GM20431 (cell line): ENCODE results near the gene OR2K2.
"Not testable (repeated sequence)": the region's sequence is repeated elsewhere in the genome, so short reads cannot be mapped to it uniquely, and the experiment has no call there.

Experiments used
- in situ Hi-C: fragments of 300-500 bp; cut with MseI, MboI; formaldehyde crosslinking; loops from one replicate; pipeline ENCODE4 v1.15.0; 2020; ENCODE audit warnings: low sequenced_read_pairs; ENCODE audit not compliant: unreplicated experiment

The OR2K2 gene

GRCh38 chr9:111330124-111330523 lies at the start of gene OR2K2:
TSS of gene OR2K2 (minus strand) at chr9:111330224. CDS start at chr9:111328433, 1,791 bp downstream.
- in situ Hi-C loops: no loop called here

GRCh38 chr9:111375817-111376564 lies 46.0 kb upstream of the OR2K2 start:
- in situ Hi-C loops: no loop called here

- in situ Hi-C loops: no loop called here
These were observed 45.0 kb upstream of the OR2K2 start for GRCh38 chr9:111375062-111375461.

- in situ Hi-C loops: no loop called here
These were observed 42.3 kb upstream of the OR2K2 start for GRCh38 chr9:111372297-111372696.

- in situ Hi-C loops: no loop called here
These were observed 37.0 kb upstream of the OR2K2 start for GRCh38 chr9:111366978-111367377.

GRCh38 chr9:111362526-111362925 lies 32.5 kb upstream of the OR2K2 start:
- in situ Hi-C loops: no loop called here

- in situ Hi-C loops: no loop called here
These were observed 30.9 kb upstream of the OR2K2 start for GRCh38 chr9:111360881-111361280.

- in situ Hi-C loops: no loop called here
These were observed 26.6 kb upstream of the OR2K2 start for GRCh38 chr9:111356481-111357244.

GRCh38 chr9:111352545-111352944 lies 22.5 kb upstream of the OR2K2 start:
- in situ Hi-C loops: no loop called here

GRCh38 chr9:111350556-111350955 lies 20.5 kb upstream of the OR2K2 start:
- in situ Hi-C loops: no loop called here

- in situ Hi-C loops: no loop called here
These were observed 19.7 kb upstream of the OR2K2 start for GRCh38 chr9:111349766-111350165.

- in situ Hi-C loops: no loop called here
These were observed 18.8 kb upstream of the OR2K2 start for GRCh38 chr9:111348821-111349271.

GRCh38 chr9:111334318-111334863 lies 4.4 kb upstream of the OR2K2 start:
- in situ Hi-C loops: not testable (repeated sequence)

- in situ Hi-C loops: no loop called here
These were observed 9.4 kb downstream of the OR2K2 start for GRCh38 chr9:111320631-111321030.

GRCh38 chr9:111316796-111317195 lies 13.2 kb downstream of the OR2K2 start:
- in situ Hi-C loops: no loop called here

- in situ Hi-C loops: no loop called here
These were observed 24.1 kb downstream of the OR2K2 start for GRCh38 chr9:111305914-111306313.

GRCh38 chr9:111304000-111304399 lies 26.0 kb downstream of the OR2K2 start:
- in situ Hi-C loops: not testable (repeated sequence)

- in situ Hi-C loops: no loop called here
These were observed 28.8 kb downstream of the OR2K2 start for GRCh38 chr9:111301195-111301594.

GRCh38 chr9:111300140-111300735 lies 29.8 kb downstream of the OR2K2 start:
- in situ Hi-C loops: no loop called here

GRCh38 chr9:111299599-111299966 lies 30.4 kb downstream of the OR2K2 start:
- in situ Hi-C loops: loop anchor here (25.0 kb wide), 2 partner anchors 262 to 662 kb away; partner anchors contain the start of gene LPAR1
